Measurements from ENCODE around the gene EPB41L4B.

Gene EPB41L4B

GRCh38 chr9:109320331-109320741 lies 523 bp downstream of the EPB41L4B start:
- H3K4me3 ChIP-seq = peak overlapping the region; percentile 77
- no peak overlapping the region for H3K27ac ChIP-seq
- TF ChIP-seq, protein P1, sequence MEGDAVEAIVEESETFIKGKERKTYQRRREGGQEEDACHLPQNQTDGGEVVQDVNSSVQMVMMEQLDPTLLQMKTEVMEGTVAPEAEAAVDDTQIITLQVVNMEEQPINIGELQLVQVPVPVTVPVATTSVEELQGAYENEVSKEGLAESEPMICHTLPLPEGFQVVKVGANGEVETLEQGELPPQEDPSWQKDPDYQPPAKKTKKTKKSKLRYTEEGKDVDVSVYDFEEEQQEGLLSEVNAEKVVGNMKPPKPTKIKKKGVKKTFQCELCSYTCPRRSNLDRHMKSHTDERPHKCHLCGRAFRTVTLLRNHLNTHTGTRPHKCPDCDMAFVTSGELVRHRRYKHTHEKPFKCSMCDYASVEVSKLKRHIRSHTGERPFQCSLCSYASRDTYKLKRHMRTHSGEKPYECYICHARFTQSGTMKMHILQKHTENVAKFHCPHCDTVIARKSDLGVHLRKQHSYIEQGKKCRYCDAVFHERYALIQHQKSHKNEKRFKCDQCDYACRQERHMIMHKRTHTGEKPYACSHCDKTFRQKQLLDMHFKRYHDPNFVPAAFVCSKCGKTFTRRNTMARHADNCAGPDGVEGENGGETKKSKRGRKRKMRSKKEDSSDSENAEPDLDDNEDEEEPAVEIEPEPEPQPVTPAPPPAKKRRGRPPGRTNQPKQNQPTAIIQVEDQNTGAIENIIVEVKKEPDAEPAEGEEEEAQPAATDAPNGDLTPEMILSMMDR (IDR thresholded peaks at IDR 0.05) = no peak
- no peak for DNase-seq (ENCODE audit: low spot score)

- no peak for DNase-seq (ENCODE audit: low spot score)
- peak overlapping the region; percentile 77 for H3K4me3 ChIP-seq
- TF ChIP-seq, protein P1 (IDR thresholded peaks at IDR 0.05) = no peak
- no peak overlapping the region for H3K27ac ChIP-seq
These were observed 1.1 kb downstream of the EPB41L4B start for GRCh38 chr9:109319626-109320241.

- TF ChIP-seq, protein P1 (IDR thresholded peaks at IDR 0.05) = no peak
- H3K4me3 ChIP-seq = peak overlapping the region; percentile 77
- no peak overlapping the region for H3K27ac ChIP-seq
- DNase-seq (ENCODE audit: low spot score) = no peak
These were observed 1.7 kb downstream of the EPB41L4B start for GRCh38 chr9:109319017-109319625.

GRCh38 chr9:109317979-109318741 lies 2.7 kb downstream of the EPB41L4B start:
- TF ChIP-seq, protein P1 (IDR thresholded peaks at IDR 0.05) = no peak
- DNase-seq (ENCODE audit: low spot score) = no peak
- no peak overlapping the region for H3K4me3 ChIP-seq
- no peak overlapping the region for H3K27ac ChIP-seq

DNA sequence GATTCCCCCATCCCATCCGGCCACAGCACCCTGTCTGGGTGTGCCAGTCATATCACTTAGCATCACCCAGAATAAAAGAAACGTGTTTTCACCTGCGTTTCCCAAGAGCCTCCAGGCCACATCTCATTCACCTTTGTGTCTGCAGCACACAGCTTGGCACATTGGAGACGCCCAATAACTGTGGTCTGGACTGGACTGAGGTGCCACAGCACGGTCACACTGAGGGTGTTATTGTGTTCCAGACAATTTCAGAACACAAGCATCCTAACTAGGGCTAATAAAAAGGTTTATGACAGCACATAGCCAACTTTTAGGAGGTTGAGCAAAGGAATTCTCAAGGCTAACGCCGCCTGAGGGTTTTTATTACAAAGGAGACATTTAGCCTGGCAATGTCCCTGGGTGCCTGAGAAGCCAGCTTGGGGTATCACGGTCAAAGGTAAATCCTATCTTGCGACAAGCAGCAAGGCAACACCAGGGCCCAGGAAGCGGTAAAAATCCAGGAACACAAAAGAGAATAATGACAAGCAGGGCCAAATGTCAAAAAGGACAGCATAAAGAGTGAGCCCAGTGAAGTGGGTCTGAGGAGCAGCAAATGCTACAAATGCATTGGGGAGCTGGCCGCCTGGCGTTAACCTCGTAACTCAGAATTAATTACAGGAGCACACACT lies 3.4 kb downstream of the EPB41L4B start:
- H3K4me3 ChIP-seq = no peak overlapping the region
- H3K27ac ChIP-seq = no peak overlapping the region
- DNase-seq (ENCODE audit: low spot score) = no peak
- TF ChIP-seq, protein P1 (IDR thresholded peaks at IDR 0.05) = no peak

DNA sequence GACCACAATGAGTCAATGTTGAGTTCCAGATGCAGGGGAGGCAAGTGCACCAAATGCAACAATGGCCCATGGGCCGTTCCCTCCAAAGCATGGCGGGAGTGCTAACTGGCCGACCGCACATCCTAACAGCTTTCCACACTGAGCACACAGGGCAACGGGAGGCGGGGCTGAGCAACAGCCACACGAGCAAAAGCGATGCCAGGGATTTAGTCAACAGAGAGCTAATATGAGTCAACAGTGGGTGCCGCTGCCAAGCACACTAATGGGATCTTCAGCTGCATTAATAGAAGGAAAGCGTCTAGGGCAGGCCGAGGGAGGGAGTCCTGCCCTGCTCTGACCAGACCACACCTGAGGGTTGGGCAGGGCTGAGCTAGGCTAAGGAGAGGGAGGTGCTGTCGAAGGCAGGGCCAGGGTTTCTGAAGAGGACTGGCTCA lies 4.6 kb downstream of the EPB41L4B start:
- no peak for DNase-seq (ENCODE audit: low spot score)
- no peak overlapping the region for H3K27ac ChIP-seq
- TF ChIP-seq, protein P1 (IDR thresholded peaks at IDR 0.05) = no peak
- no peak overlapping the region for H3K4me3 ChIP-seq
